AG08396 (cell line): Measurements from ENCODE around the gene CBLN3.
"Not testable (repeated sequence)": the region's sequence is repeated elsewhere in the genome, so short reads cannot be mapped to it uniquely, and the experiment has no call there.

ENCODE experiments used
- DNase-seq: peaks from one replicate; pipeline ENCODE4 v3.0.0; 2012; ENCODE audit warnings: low spot score, mixed read lengths

CBLN3 gene

DNA sequence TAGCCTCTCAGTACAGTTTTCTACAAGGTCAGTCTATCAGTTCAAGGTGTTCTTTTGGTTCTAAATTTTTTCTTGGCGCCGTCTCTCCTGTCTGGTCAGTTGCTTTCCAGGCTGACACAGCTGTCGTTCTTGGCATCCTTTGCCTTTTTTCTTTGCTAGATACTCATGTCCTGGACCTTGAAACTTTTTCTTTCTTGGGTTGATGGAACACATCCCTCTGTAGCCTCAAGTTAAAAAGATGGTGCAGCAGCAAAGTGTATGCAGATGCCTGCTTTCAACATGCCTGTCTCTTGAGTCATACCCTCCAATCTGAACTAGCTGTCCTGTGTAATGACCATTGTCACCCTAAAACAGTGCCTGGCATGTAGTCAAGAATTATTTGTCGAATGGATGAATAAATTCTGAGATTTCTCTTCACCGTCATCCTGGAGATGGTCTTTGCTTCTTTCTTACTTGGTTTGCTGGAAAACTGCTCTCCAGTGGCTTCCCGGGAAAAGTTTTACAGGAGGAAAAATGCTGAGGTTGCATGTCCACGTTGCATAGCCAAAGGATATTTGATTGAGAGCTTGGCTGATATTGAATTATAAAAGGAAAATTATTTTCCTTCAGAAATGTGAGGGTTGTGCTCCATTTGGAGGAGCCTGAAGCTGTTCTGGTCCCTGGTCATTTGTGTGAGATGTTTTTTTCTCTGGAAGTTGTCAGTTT is 26.0 kb downstream of the CBLN3 start:
- DNase-seq: peak; percentile 42

DNA sequence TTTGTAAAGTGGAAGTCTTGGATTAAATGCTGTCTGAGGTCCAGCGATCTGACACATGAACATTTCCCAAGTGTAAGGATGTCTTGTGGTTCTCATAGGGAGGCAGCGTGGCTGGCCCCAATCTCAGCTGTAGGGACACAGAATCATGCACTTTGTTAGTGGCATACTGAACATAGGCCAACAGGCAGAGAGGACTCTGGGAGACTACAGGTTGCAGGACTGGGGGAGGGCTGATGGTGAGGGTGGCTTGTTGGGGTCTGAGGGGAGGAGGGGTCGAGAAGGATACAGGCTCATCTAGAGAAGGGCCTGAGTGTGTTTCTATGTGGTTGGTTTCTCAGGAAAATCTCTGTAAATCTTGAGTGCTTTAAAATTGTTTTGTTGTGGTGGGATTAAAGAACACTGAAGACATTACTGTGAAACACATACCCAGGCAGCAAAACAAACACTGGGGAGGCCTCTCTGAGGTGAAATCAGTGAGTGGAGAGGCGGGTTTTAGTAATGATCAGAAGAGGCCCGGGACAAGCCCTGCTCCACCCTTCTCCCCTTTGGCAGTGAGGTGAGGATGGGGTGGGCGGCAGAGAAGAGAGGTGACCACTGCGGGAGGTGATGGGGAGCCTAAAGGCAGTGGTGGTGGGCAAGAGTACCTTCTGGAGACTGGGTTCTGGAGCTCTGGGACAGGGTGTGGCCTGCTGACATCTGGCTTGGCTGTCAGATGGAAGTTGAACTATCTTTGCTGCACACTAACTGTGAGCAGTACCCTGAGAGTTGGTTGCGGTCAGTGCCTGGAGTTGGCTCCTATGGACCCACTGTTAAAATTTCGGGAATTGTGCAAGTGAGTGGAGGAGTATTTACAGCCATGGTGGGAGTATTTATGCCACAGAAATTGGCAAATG is 27.4 kb downstream of the CBLN3 start:
- no peak for DNase-seq

GRCh38 chr14:24399999-24400718 is 29.3 kb downstream of the CBLN3 start:
- no peak for DNase-seq

DNA sequence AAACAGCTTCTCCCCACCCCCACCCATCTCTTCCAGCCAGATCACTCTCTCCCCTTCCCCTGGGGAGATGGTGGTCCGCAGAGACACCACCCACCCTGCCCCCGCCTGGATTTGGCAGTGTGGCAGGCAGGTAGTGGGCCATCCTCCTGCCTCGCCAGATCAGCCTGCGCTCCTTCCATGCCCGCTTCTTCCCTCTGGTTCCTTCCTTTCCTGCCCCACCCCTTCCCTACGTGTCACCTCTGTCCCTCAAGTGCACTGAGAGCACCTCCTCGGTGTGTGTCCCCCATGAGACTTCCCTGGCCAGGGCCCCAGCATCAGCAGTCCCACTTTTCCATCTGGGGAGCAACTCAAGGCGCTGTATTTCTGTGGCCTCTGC is 30.0 kb downstream of the CBLN3 start:
- no peak for DNase-seq

- DNase-seq: peak; percentile 65
Measured at GRCh38 chr14:24398653-24399446, 30.6 kb downstream of the CBLN3 start, which contains the start of gene NYNRIN. Gene NYNRIN, plus strand, starts transcription at chr14:24399003. Its CDS starts 244 bp downstream, at chr14:24399247.

- DNase-seq: no peak
Measured at GRCh38 chr14:24398293-24398652, 31.2 kb downstream of the CBLN3 start.

GRCh38 chr14:24397639-24398292 is 31.7 kb downstream of the CBLN3 start:
- no peak for DNase-seq

GRCh38 chr14:24395609-24396582 is 33.6 kb downstream of the CBLN3 start:
- DNase-seq: no peak

DNA sequence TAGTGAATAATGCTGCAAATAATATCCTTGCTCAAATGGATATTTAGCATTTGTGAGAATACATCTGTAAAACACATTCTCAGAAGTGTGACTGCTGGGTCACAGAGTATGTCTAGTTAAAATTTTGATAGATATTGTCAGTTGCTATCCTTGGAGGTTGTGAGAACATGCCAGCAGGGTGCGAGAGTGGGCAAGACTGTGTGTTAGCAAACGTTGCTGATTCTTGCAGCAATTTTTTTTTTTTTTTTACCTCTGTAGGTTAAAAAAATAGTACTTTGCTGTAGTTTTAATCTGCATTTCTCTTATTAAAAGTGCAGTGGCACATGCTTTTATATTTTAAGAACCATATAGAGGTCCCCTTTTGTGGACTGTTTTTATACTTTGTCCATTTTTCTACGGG is 35.2 kb downstream of the CBLN3 start:
- DNase-seq: no peak

DNA sequence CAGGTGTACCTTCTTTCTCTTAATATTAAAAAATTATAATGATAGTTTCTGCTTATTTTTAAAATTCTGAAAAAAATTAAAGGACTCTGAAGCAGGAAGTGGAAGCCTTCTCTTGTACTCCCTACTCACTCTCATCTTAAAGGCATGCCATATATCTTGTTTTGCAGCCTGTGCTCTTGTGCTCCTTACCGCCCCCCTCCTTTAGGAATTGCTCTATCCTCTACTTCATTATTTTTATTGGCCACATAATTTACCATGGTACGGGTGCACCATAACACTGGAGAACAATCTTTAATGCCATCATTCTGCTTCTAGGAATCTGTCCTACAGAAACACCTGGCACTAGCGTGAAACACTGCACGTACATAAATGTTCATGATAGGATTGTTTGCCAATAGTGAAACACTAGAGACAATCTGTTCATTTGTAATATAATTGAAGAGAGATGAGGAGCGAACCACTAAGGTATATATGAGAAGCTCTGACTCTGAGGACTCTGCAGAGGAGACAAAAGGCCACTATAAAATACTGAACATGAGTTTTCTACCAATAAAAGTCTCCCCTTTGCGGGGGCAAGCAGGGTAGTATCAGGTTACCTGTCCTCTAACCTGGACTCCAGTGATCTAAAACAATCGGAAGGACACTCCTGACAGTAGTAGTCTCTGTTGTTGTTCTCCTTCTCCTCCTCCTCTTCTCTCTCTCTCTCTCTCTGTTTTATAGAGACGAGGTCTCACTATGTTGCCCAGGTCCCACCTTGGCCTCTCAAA is 37.0 kb downstream of the CBLN3 start:
- DNase-seq: peak; percentile 50

DNA sequence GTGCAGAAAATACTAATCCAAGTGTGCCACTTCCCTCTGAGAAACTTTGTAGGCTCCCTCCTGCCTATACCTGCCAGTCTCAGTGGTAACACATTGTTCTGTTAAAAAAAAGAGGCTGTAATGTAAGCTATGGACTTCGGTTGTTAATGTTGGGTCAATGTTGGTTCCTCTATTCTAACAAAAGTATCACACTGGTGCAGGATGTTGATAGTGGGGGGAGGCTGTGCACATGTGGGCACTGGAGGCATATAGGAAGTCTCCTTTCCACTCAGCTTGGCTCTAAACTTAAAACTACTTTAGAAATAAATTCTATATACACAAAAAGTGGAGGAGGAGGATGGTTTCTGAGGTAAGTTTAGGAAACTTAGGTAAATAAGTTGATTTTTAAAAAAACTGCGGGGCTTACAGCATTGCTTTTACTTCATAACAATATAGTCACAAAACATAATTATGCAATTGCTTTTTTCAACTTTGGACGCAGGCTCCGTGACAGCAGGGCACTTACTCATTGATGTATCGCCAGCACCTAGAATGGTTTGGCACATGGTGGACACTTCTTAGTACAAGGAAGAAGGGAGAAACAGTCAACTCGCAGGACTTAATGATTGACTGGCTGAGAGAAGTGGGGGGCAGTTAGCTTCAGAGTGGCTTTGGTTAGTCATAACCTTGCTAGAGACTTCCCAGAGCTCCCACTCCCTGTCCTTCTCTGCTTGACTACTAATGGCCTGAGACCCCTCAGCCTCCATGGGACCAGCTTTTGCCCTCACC is 38.6 kb downstream of the CBLN3 start:
- no peak for DNase-seq

- DNase-seq: no peak
Measured at GRCh38 chr14:24389226-24389848, 40.1 kb downstream of the CBLN3 start.

- no peak for DNase-seq
Measured at GRCh38 chr14:24388474-24389179, 40.8 kb downstream of the CBLN3 start.

- DNase-seq: not testable (repeated sequence)
Measured at GRCh38 chr14:24387579-24387978, 41.9 kb downstream of the CBLN3 start.

DNA sequence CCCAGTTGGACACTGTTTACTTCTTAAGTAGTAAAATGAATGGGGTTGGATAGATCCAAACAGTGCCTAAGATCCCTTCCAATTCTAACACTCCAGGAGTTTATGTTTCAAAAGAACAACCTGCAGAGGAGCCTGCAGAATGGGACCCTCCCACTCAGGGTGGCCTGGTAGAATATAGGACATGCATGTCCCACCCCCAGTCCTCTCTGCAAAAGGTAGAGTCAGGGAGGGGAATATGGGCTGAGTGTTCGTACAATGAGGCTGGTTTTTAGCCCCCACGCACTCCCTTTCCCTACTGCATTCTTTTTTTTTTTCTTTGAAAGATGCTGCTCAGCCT is 42.5 kb downstream of the CBLN3 start:
- no peak for DNase-seq

GRCh38 chr14:24385524-24385923 is 43.9 kb downstream of the CBLN3 start:
- DNase-seq: no peak

DNA sequence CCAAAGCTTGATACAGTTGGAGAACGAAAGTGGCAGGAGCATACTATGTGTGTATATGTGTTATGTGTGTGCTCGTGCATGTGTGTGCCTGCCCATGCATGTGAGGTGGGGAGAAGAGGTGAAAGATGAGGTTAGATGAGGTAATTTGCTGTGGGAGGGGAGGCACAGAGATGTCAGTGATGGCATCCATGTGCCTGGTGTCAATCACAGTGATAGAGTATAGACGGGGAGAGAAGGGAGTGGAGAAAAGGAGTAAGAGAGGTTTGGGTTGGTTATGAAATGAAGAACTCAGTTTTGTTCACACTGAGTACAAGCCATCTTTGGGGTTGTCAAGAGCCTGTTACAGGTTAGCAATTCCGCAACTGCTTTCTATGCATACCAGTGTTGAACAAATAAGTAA is 45.3 kb downstream of the CBLN3 start:
- DNase-seq: no peak

DNA sequence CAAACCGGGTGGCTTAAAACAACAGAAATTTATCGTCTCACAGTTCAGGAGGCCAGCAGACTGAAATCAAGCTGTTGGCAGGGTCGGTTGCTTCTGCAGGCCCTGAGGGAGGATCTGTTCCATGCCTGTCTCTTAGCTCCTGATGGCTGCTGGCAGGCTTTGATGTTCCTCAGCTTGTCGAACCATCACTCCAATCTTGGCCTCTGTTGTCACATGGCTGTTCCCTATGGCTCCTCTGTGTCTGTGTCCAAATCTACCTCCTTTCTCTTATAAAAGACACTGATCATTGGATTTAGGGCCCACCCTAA is 47.5 kb downstream of the CBLN3 start:
- DNase-seq: no peak
